Measurements from ENCODE around the gene BEAN1.
A peak's percentile ranks its signal among the peaks of the same experiment; 100 is the strongest.

DNA sequence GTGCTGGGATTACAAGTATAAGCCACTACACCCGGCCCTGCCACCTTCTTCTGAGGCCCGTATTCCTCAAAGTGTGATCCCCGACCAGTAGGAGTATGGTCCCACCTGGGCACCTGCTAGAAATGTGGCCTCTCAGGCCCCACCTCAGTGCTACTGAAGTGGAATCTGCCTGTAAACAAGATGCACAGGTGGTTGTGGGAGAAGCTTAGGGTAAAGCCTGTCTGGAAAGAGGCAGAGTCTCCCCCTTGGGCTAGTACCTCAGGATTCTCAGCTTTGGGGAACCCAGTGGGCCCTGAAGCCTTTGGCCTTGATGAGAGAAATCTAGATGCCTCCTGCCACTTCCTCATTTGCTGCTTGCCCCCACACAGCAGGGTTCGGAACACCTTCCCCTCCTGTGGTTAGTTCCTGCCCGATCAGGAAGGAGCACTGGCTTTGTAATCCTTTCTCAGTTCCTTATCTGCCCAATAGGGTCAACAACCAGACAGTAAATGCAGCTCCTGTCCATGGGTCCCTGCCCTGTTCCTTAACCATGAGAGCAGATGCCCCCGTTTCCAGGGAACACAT is 97.6 kb downstream of the BEAN1 start:
- TF ChIP-seq, protein P1, sequence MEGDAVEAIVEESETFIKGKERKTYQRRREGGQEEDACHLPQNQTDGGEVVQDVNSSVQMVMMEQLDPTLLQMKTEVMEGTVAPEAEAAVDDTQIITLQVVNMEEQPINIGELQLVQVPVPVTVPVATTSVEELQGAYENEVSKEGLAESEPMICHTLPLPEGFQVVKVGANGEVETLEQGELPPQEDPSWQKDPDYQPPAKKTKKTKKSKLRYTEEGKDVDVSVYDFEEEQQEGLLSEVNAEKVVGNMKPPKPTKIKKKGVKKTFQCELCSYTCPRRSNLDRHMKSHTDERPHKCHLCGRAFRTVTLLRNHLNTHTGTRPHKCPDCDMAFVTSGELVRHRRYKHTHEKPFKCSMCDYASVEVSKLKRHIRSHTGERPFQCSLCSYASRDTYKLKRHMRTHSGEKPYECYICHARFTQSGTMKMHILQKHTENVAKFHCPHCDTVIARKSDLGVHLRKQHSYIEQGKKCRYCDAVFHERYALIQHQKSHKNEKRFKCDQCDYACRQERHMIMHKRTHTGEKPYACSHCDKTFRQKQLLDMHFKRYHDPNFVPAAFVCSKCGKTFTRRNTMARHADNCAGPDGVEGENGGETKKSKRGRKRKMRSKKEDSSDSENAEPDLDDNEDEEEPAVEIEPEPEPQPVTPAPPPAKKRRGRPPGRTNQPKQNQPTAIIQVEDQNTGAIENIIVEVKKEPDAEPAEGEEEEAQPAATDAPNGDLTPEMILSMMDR (IDR thresholded peaks at IDR 0.05; ENCODE audit: insufficient read depth, low read length), result no peak
- TF ChIP-seq SPI1 (IDR thresholded peaks at IDR 0.05; ENCODE audit: borderline replicate concordance, low read depth), result peak; percentile 100
- peak; percentile 97 for TF ChIP-seq POLR2AphosphoS5 (IDR thresholded peaks at IDR 0.05; ENCODE audit: low read depth)
- TF ChIP-seq, protein P2, sequence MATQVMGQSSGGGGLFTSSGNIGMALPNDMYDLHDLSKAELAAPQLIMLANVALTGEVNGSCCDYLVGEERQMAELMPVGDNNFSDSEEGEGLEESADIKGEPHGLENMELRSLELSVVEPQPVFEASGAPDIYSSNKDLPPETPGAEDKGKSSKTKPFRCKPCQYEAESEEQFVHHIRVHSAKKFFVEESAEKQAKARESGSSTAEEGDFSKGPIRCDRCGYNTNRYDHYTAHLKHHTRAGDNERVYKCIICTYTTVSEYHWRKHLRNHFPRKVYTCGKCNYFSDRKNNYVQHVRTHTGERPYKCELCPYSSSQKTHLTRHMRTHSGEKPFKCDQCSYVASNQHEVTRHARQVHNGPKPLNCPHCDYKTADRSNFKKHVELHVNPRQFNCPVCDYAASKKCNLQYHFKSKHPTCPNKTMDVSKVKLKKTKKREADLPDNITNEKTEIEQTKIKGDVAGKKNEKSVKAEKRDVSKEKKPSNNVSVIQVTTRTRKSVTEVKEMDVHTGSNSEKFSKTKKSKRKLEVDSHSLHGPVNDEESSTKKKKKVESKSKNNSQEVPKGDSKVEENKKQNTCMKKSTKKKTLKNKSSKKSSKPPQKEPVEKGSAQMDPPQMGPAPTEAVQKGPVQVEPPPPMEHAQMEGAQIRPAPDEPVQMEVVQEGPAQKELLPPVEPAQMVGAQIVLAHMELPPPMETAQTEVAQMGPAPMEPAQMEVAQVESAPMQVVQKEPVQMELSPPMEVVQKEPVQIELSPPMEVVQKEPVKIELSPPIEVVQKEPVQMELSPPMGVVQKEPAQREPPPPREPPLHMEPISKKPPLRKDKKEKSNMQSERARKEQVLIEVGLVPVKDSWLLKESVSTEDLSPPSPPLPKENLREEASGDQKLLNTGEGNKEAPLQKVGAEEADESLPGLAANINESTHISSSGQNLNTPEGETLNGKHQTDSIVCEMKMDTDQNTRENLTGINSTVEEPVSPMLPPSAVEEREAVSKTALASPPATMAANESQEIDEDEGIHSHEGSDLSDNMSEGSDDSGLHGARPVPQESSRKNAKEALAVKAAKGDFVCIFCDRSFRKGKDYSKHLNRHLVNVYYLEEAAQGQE (IDR thresholded peaks at IDR 0.05; ENCODE audit: insufficient replicate concordance, low read depth), result no peak

All from HL-60 (cell line).